MCF 10A (cell line): ENCODE data around the gene OR9Q1. TPM values are rescaled to one million over a fixed set of nuclear protein-coding genes. Genes with fewer than 3 reads are reported as not detected.

Experiments
- BruUV-seq: library from RNA; stranded (reverse); fragments of 400-500 nt; replicated peaks from 2 replicates; lab custom pipeline; 2021; lab: Mats Ljungman, UMichigan
- CTCF ChIA-PET: fragments of 300-600 bp; sonication (Branson Sonifier 250); formaldehyde crosslinking; extraction: SDS; loops from one replicate; lab custom pipeline; 2021; ENCODE audit warnings: antibody characterized with exemption, inconsistent platforms; lab: Yijun Ruan, JAX
- POLR2A ChIA-PET: fragments of 300-600, 350-650 bp; sonication (Branson Sonifier 250); formaldehyde crosslinking; extraction: SDS; loops from one replicate; lab custom pipeline; 2020; ENCODE audit warnings: antibody characterized with exemption, inconsistent platforms; lab: Yijun Ruan, JAX
- DNase-seq: peaks from one replicate; pipeline ENCODE4 v3.0.0-alpha.2; 2018; ENCODE audit not compliant: unreplicated experiment
- H3K27ac Mint-ChIP-seq: one replicate; pipeline ENCODE4 v1.8.0; 2022; ENCODE audit warnings: mild to moderate bottlenecking, low read depth, mixed read lengths; ENCODE audit not compliant: unreplicated experiment
- H3K27me3 Mint-ChIP-seq: one replicate; pipeline ENCODE4 v1.8.0; 2022; ENCODE audit warnings: mixed read lengths; ENCODE audit not compliant: insufficient read depth, unreplicated experiment
- H3K36me3 Mint-ChIP-seq: one replicate; pipeline ENCODE4 v1.8.0; 2022; ENCODE audit warnings: mild to moderate bottlenecking, moderate library complexity, mixed read lengths; ENCODE audit not compliant: insufficient read depth, unreplicated experiment
- H3K4me1 Mint-ChIP-seq: one replicate; pipeline ENCODE4 v1.8.0; 2022; ENCODE audit warnings: mixed read lengths; ENCODE audit not compliant: insufficient read depth, unreplicated experiment
- H3K4me3 Mint-ChIP-seq: one replicate; pipeline ENCODE4 v1.8.0; 2022; ENCODE audit warnings: mild to moderate bottlenecking, moderate library complexity, mixed read lengths; ENCODE audit not compliant: unreplicated experiment
- H3K9me3 Mint-ChIP-seq: one replicate; pipeline ENCODE4 v1.8.0; 2022; ENCODE audit warnings: mixed read lengths; ENCODE audit not compliant: unreplicated experiment
- CTCF ChIP-seq: fragments of 200-600 bp; IDR thresholded peaks from one replicate; pipeline ENCODE4 v1.8.0; 2022; ENCODE audit warnings: antibody characterized with exemption, mild to moderate bottlenecking; ENCODE audit not compliant: unreplicated experiment
- intact Hi-C: fragments of 100-400 bp; cut with micrococcal nuclease; formaldehyde crosslinking; loops from 2 replicates; pipeline ENCODE4 v1.14.1; 2022
- total RNA-seq: library from RNA; stranded (reverse); gene quantifications from 2 replicates; pipeline ENCODE4 v1.2.3, GENCODE V29; 2022

OR9Q1 gene
- total RNA-seq, 1 experiment from 2014 or later, result not detected

DNA sequence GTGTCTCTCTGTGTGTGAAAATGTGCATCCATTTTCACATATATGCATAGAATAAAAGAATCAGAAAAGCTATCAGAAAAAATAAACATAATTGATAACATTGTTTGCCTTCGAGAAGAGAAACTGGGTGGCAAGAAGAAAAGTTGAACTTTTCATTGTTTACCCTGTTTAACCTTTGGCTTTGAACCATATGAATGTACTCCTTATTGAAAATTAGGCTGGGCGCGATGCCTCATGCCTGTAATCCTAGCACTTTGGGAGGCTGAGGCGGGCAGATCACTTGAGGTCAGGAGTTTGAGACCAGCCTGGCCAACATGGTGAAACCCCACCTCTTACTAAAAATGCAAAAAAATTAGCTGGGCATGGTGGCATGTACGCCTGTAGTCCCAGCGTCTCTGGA lies 11.9 kb upstream of the OR9Q1 start:
- TF ChIP-seq CTCF, result no peak
- BruUV-seq, result no TSS peak
- H3K27ac Mint-ChIP-seq, result no peak overlapping the region
- no peaks in the 10 kb centered on the region for H3K36me3 Mint-ChIP-seq
- ChIA-PET POLR2A (no interaction called here), CTCF (no interaction called here)
- H3K9me3 Mint-ChIP-seq, result no peaks in the 10 kb centered on the region
- no peak overlapping the region for H3K4me3 Mint-ChIP-seq
- DNase-seq, result no peak
- no peaks in the 10 kb centered on the region for H3K27me3 Mint-ChIP-seq
- intact Hi-C loops, result no loop called here
- H3K4me1 Mint-ChIP-seq, result no peaks in the 10 kb centered on the region

DNA sequence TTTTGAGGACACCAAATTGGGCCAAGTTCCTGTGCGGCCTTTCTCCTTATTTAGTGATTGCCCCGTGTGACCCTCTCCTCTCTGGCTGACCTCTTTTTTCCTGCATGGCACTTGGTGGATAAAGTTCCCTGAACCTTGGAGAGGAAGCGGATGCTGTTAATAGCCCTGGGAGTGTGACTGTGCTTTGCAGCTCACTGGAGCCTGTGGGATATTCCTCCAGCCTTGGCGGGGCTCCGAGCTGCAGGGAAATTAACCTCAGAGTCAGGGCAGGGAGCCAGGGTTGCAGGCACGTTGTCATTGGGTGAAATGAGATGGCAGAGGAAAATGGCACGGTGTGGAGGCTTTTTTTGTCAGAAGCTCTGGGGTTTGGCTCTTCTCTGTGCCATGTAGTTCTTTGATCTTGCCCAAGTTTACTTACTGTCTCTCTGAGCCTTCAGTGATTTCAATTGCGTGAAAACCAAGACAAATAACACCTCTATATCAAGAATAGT lies 965 bp downstream of the OR9Q1 start:
- no peak for TF ChIP-seq CTCF
- H3K4me1 Mint-ChIP-seq, result peaks cover 12% of the 10 kb centered on the region
- BruUV-seq, result no TSS peak
- no peaks in the 10 kb centered on the region for H3K36me3 Mint-ChIP-seq
- intact Hi-C loops, result no loop called here
- H3K27me3 Mint-ChIP-seq, result no peaks in the 10 kb centered on the region
- ChIA-PET CTCF (interaction anchor here (0.8 to 1.1 kb wide), 2 partner anchors 33 to 36 kb away, joined by 3 read pairs; no protein-coding TSS in a partner anchor), POLR2A (interaction anchor here (0.6 kb wide), 1 partner anchor 202 kb away, joined by 3 read pairs; no protein-coding TSS in a partner anchor)
- no peak overlapping the region for H3K4me3 Mint-ChIP-seq
- H3K27ac Mint-ChIP-seq, result no peak overlapping the region
- H3K9me3 Mint-ChIP-seq, result no peaks in the 10 kb centered on the region
- DNase-seq, result peak; percentile 84

GRCh38 chr11:58027341-58027740 lies 3.7 kb downstream of the OR9Q1 start:
- H3K27me3 Mint-ChIP-seq, result no peaks in the 10 kb centered on the region
- ChIA-PET POLR2A (no interaction called here), CTCF (interaction anchor here (0.6 to 1.0 kb wide), 2 partner anchors 407 to 486 kb away, joined by 3 read pairs; no protein-coding TSS in a partner anchor)
- peak; percentile 44 for DNase-seq
- H3K27ac Mint-ChIP-seq, result no peak overlapping the region
- no peak for TF ChIP-seq CTCF
- no TSS peak for BruUV-seq
- H3K4me3 Mint-ChIP-seq, result no peak overlapping the region
- H3K36me3 Mint-ChIP-seq, result no peaks in the 10 kb centered on the region
- H3K9me3 Mint-ChIP-seq, result no peaks in the 10 kb centered on the region
- H3K4me1 Mint-ChIP-seq, result peaks cover 12% of the 10 kb centered on the region
- intact Hi-C loops, result no loop called here

DNA sequence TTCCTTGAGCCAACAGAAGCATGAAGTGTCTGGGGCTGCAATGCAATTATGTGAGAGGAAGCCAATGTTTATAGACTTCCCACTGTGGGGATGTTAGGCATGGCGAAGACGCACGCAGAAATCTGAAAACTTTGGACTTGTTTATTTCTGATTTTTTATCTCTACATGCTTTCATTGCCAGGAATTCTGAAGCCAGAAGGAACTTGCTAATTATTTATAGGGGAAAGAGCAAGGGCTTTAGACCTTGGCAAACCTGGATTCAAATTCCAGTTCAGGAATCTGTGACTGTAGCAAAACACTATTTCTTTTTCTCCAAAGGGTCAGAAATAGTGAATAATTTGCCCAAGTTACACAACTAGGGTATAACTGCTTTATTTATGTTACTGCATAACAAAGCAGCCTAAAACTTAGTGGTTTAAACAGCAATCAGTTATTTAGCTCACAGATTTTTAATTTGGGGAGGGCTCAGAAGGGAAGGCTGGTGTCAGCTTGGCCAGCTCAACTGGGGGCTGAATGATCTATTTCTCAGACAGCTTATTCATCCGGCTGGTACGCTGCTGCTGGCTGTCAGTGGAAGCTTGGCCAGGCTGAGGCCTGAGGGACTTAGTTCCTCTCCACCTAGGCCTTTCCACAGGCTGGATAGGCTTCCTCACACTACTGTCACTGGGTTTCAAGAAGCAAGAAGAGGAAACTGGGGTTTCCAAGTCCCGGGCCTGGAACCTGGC lies 5.2 kb downstream of the OR9Q1 start:
- CTCF ChIA-PET, result interaction anchor here (0.6 to 0.9 kb wide), 3 partner anchors 15 to 1414 kb away, joined by 3 to 6 read pairs (median 3); no protein-coding TSS in a partner anchor
- H3K4me3 Mint-ChIP-seq, result no peak overlapping the region
- no TSS peak for BruUV-seq

More for the DNA sequence above, 5.2 kb downstream of the OR9Q1 start:
- no peak overlapping the region for H3K27ac Mint-ChIP-seq
- intact Hi-C loops, result no loop called here
- no peak for DNase-seq
- H3K36me3 Mint-ChIP-seq, result no peaks in the 10 kb centered on the region
- no peak for TF ChIP-seq CTCF
- H3K27me3 Mint-ChIP-seq, result no peaks in the 10 kb centered on the region
- H3K4me1 Mint-ChIP-seq, result peaks cover 12% of the 10 kb centered on the region
- POLR2A ChIA-PET, result no interaction called here
- no peaks in the 10 kb centered on the region for H3K9me3 Mint-ChIP-seq
